HG02678 (cell line): ENCODE results near the gene TYMP.

Experiments
- ATAC-seq: cut with Tn5 transposase; IDR thresholded peaks from one replicate; pipeline ENCODE4 v1.9.1; 2021; ENCODE audit warnings: mild to moderate bottlenecking, moderate library complexity; ENCODE audit not compliant: unreplicated experiment

The TYMP gene

GRCh38 chr22:50485221-50486131, 44.3 kb downstream of the TYMP start:
- ATAC-seq, result no peak

GRCh38 chr22:50483977-50484853, 45.6 kb downstream of the TYMP start:
- ATAC-seq, result no peak

GRCh38 chr22:50483556-50483955, 46.3 kb downstream of the TYMP start:
- ATAC-seq, result no peak

- ATAC-seq, result no peak
Observed at GRCh38 chr22:50483106-50483505, 46.7 kb downstream of the TYMP start.

- ATAC-seq, result no peak
Observed at GRCh38 chr22:50482107-50483074, 47.4 kb downstream of the TYMP start.

- ATAC-seq, result no peak
Observed at GRCh38 chr22:50481440-50482106, 48.2 kb downstream of the TYMP start, which contains the start of gene ADM2. ADM2 (plus strand) TSS chr22:50481543; CDS start chr22:50481848, 305 bp downstream.

GRCh38 chr22:50481045-50481439, 48.8 kb downstream of the TYMP start:
- ATAC-seq, result no peak

- no peak for ATAC-seq
Observed at GRCh38 chr22:50479721-50480120, 50.1 kb downstream of the TYMP start.

- no peak for ATAC-seq
Observed at GRCh38 chr22:50477923-50478322, 51.9 kb downstream of the TYMP start.

- ATAC-seq, result no peak
Observed at GRCh38 chr22:50476868-50477267, 52.9 kb downstream of the TYMP start.
